UCSD-AML1 (cell line): ENCODE results near the gene CST6.
A peak's percentile ranks its signal among the peaks of the same experiment; 100 is the strongest.

Experiments used
- DNase-seq: peaks from one replicate; lab custom pipeline; 2025; ENCODE audit not compliant: unreplicated experiment; lab: John Stamatoyannopoulos, UW

Gene CST6

DNA sequence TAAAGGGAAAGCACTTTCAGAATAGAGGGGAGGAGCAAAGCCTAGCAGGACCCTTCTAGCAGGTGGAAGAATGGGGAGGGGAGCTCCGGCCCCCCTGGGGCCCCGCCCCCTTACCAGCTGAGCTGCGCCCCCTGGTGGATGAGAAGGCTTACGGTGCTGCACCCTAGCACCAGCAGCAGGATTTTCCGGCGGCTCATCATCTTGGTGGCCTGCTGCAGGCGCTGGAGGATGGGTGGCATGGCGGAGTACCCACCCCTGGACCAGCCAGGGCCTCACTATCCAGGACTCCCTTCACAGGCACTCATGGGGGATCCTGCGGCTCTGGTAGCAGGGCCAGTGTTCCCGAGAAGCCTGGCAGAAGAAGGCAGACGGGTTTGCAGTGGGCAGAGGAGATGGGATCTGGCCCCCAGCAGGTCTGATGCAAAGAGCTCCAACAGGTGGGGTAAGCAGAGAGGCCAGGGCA is 33.4 kb downstream of the CST6 start:
- peak; percentile 78 for DNase-seq

DNA sequence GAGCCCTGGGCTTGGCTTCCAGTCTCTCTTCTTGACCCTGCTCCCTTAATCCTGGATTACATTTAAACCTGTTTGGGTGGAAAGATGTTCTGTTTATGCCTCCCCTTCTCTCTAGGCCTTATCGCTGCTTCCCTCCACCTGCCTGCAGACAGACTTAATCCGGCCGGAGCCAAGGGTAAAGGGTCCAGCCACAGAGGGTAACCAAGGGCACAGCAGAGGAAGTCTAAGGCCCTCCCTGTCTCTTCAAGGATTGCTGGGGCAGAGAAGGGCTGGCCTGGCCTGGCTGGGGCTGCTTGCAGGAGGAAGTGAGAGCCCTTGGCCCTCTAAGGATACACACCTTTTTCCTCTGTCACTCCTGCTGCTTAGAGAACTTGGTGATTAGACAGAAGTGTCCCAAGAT is 35.1 kb downstream of the CST6 start:
- DNase-seq: no peak

DNA sequence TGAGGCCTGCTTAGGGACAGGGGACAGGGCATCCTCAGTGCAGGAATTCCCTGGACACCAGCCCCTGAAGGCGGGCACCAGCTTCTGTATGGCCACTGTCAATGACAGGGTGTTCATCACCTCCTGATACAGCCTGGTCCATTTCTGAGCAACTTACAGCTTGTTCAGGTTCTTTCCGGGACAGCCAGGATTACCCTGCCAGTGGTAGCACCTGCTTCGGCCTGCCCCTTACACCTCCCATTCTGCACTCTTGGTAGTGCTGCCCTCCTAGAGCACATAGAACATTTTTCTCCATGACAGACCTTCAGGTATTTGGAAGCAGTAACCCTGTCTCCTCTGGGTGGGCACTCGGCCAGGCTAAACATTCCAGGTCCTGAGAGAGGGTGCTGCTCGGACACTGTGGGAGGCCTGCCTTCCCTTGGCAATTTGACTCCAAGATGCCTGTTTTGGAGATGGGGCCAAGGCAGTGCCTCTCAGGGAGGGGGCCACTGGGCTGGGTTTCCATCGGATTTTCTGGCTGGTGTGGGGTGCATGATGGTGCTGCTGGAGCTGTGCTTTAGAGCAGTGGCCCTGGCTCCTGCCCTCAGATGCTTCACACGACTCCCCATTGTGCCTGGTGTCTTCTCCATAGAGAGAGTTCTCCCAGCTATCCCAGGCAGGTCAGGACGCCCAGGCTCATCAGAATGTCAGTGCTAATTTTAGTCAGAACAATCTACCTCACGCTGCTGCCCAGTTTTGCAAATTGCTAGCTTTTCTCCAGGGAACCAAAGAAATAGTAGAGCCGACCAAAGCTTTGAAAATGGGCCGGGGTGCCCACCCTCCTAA is 35.9 kb downstream of the CST6 start:
- no peak for DNase-seq

DNA sequence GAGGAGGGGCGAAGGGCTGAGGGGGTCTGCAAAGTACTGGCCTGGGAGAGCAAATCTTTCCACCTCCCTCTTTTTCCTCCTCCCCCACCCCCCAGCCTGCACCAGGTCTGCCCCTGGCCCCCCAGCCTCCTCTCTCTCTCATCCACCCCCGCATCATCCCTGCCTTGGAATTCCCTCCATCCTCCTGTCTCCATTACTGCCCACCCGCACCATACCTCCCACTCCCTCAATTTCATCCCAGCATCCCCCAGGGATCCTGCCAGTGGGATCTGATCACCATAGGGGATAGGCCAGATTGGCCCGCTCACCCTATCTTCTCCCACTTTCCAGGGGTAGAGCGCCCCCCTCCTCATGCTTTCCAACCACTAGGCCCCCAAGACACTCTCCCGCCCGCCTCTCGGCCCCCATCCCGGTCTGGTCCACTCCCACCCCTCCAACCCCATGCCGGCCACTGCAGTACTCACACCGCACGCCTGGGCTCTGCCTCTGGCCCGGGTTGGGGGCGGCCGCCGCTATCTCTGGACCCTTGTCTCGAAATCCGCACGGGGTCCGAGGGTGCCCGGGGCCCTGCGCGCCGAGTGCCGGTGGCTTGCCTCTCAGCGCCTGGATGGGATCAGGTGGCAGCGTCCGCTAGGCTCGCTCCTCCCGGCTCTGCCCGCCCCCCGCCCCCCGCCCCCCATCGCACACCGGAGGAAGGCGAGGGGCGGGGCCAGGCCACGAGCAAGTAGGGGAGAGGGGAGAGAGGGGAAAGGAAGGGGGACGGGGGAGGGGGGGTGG is 36.9 kb downstream of the CST6 start, which contains the start of gene GAL3ST3:
Gene GAL3ST3, minus strand, starts transcription at position 615 of the 777 bp plus-strand sequence. CDS start 3,746 bp downstream, outside the sequence.
- DNase-seq: no peak

DNA sequence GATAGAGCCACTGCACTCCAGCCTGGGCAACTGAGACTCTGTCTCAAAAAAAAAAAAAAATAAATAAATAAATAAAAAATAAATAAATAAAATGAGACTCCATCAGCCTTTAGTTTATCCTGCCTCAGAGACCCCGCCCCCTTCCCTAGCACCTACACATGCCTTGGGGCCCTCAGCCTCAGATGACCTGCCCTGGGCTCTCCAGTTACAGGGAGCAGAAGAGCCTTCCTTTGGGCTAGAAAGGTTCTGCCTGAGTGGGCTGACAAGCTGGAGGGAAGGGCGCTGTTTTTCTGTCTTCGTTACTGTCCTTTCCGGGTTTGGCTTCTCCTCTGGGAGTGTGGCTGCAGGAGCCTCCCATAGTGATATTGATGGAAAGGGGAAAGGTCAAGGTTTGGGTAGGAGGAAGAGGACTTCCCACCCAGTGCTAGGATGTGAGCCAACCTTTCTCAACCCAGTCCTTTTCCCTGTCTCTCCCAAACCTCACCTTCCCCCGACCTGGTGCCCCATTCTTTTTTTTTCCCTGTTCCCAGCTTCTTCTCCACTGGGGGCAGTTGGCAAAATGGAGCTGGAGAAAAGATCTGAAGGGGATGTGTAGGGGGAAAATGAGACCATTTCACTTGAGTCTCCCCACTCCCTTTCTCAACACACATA is 38.9 kb downstream of the CST6 start:
- DNase-seq: no peak

DNA sequence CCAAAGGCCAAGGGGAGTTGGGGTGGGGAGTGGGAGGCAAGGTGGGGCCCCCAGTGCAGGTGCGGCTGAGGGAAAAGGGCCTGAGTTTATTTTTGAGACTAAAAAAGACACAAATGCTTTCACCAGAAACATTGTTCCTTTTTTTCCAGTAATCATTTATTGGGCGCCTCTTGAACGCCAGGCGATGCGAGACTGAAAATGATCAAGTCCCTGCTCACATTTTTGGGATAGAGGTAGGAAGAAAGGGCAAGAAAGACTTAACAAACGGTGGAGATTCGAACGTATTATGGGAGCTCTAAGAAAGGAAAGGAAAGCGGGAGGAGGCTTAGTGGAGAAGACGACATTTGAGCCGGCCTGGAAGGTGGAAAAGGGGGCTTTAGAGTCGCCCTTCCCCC is 39.6 kb downstream of the CST6 start:
- DNase-seq: no peak

DNA sequence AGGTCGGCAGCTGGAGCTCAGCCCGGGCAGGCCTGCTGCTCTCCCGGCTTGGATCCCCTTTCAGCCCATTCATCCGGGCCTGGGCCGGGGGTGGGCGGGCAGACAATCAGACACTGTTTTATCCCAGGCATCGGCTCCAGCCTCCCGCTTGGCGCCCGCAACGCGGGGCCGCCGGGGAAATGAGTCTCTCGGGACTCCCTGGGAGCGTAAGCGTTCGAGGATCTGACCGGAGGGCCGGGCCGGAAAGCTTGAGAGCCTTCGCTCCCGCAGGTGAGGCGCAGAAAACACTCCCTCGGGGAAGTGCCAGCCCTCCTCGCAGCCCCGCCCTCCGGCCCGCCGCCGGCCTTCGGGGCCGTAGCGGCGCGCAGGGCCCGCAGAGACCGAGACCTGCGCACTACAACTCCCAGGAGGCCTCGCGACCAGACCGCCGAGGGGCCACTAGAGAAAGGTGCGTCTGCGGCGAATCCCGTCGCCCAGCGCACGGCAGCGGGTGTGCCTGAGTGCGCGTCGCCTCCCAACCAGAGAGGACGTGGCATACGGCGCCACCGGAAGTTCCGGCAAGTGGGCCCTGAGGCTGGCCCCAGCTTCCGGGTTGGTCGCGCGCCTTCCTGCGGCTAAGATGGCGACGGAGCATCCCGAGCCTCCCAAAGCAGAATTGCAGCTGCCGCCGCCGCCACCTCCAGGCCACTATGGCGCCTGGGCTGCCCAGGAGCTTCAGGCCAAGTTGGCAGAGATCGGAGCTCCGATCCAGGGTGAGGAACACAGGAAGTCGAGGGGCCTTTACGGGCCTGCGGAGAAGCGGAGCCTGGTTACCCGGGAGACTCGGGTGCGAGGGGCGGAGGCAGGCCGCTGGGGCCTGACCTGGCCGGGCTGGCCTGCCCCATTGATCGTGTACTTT is 40.2 kb downstream of the CST6 start, which contains the start of gene SF3B2:
Gene SF3B2, plus strand, starts transcription at position 599 of the 898 bp plus-strand sequence. Its CDS starts 21 bp downstream, at position 620.
- peak; percentile 98 for DNase-seq

DNA sequence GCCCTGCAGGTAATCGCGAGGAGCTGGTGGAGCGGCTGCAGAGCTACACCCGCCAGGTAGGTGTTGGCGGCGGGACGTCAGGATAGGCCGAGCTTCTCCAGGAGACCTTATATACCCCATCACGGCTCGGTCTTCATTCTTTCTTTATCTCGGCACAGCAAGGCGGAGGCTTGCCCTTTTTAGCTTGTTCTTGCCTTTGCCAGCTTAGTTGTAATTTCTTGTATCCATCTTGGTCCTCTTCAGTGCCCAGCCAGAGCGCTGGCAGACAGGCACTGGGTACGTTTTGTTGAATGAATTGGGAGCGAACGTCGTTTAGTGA is 40.8 kb downstream of the CST6 start:
- no peak for DNase-seq

DNA sequence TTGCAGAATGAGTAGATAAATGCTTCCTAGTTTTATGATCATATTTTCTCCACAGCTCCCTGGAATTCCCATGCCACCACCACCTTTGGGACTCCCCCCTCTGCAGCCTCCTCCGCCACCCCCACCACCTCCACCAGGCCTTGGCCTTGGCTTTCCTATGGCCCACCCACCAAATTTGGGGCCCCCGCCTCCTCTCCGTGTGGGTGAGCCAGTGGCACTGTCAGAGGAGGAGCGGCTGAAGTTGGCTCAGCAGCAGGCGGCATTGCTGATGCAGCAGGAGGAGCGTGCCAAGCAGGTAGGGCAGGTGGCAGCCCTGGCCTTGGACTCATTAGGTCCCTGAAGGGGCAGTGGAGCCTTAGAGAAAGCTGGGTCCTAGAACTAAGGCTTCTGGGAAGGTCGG is 43.2 kb downstream of the CST6 start:
- no peak for DNase-seq

DNA sequence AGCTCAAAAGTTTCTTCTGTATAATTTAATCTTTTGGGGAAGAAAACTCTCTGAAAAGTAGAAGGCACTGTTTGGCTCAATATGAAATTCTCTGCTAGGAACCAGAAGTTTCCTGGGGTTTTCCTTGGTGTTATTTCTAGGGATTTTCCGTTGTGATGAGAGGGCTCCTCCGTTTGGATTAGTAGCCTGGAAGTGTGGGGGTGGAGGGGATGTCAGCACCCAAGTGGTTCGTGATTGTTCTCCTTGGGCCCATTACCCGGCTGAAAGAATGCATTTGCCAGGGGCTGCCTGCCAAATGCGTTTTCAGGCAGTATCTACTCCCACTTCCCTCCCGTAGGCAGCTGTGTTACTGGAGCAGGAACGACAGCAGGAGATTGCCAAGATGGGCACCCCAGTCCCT is 44.7 kb downstream of the CST6 start:
- no peak for DNase-seq

DNA sequence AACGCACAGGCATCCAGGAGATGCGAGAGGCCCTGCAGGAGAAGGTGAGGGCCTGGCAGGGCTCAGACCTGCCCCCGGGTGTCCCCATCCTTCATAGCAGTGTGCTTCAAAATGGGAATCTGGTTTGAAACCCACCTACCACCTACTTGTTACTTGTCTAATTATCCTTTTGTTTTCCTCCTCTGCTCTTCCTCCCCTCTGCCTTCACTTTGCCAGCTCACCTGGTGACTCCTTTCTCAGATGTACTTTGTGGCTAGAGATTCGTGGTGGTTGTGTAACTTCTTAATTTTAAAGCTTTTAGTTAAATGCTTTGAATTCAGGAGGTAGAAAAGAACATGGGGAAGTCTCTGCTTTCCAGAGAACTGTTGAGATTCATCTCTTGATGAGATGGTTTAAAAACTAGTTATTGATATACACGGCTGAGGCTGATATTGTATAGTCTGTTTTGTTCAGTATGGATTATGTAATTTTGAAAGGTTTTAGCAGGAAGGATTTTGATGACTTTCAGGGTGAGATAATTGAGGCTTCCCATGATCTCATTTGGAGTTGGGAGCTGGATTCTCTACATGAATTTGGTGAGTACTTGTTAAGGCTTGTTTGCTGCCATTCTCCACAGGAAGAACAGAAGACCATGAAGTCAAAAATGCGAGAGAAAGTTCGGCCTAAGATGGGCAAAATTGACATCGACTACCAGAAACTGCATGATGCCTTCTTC is 48.3 kb downstream of the CST6 start:
- DNase-seq: no peak

DNA sequence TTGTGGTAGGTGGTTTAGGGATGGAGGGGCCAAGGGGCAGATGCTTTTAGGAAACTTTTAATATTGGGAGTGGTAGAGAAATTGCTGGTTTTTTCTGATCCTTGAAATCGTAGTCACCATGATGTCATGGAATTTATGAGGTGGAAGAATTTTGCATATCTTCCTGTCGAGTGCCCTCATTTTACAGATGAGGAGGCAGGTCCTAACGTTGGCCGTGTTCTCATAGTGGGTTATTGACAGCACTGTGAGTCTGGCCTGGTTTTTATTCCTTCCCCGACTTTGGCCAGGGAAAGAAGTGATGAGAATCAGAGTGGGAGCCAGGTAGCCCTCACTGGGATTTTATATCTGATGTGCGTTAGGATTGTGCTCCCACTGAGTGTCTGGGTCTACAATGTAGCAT is 49.5 kb downstream of the CST6 start:
- no peak for DNase-seq

DNA sequence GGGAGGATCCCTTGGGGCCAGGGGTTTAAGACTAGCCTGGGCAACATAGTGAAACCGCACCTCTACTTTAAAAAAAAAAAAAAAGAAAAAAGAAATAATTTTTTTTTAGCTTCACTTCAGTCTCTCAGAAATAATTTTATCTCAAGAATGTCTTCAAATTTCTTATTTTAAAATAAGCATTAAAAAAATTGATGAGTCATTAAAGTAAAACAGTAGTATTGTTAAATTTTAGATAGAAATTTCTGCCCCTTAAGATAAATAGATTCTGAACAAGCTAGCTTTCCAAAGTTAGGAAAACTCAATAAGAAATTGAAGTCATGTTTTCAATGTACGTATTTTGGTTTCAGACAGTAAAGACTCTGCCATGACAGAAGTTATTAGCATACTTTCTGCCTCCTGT is 50.6 kb downstream of the CST6 start:
- no peak for DNase-seq
